CD4-positive, alpha-beta T cell treated with Interleukin-17A for 1 hour (primary cell): ENCODE data around the gene SYNE1.
A peak's percentile ranks its signal among the peaks of the same experiment; 100 is the strongest.

Experiments
- DNase-seq: peaks from one replicate; pipeline ENCODE4 v3.0.0-alpha.2; 2020

Gene SYNE1

DNA sequence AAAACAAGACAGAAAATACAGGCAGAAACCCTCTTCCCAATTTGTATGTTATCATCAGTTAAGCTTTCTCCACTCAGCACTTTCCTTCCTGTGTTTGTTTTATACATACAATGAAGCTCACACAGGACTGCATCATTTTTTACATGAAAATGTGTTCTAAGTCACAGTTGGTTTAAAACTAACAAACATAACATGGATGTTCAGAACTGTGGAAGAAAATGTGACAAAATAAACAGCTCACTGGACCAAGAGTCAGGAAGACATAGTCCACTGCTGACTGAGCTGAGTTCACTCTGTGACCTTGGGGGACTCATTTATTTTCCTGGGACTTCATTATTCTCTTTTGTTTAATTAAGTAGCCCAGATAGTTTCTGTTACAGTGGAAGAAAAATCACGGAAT is 331.5 kb downstream of the SYNE1 start:
- no peak for DNase-seq

DNA sequence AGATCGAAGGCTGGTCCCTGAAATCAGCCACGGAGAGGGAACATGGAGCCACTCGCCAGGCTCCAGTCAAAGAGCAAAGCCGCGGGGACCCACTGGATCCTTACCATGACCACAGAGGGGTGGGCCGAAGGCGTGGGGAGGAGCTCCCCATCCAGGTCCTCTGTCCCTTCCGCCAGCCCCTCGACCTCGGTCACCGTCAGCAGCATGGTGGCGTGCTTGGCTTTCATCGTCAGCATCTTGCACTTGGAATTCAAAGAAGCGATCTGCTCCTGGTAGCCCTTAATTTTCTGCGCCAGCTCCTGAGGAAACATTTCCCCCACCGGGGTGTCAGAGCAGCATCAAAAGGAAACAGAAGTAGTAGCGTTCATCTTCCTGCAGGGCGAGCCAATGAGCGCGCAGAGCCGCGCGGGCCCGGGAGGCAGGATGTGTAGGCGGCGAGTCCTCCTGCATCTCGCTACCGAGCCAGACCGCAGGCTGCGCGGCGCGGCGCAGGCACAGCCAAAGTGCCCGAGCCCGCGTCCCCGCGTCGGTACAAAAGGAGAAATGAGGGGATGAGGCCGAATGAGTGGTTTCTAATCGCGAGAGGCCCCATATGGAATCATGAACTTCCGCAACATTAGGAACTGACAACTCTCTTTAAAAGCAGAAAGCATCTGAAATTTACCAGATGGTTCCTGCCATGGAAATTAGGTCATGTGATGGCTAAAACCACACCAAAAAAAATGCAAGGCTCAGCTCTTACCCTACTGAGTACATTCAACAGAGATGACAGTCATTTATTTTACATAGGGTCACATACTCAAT is 335.2 kb downstream of the SYNE1 start:
- DNase-seq = peak; percentile 86

DNA sequence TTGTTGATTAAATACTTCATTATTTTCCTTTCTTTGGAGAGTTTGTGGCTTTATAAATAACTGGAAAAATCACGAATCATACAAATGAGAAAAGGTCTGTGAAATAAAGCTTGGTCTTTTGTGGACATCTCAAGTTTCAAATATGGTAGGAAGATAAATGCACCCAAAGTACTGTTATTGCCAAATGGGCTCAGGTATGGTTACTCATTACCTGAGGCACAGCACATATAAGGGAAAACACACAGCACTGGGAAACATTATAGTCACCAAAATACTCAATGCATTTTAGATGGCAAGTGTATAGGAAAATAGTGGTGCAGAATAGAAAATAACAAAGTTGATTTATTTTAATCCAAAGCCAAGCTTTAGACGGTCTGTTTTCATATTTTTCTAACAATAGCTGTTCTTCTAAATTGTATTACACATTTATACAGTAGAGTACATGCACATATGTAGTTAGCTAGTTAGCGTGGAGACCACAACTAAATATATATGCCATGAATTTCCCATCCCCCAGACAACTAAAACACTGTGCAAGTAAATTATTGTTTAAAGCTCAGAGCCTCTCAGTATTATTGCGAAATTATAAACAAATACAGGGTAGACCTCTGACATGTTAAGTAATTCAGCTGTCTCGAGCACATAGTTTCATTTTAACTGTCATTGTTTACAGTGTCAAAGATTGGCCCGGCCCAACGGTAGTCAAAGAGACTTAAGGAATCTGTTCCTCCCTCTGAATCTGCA is 336.0 kb downstream of the SYNE1 start:
- DNase-seq = no peak

DNA sequence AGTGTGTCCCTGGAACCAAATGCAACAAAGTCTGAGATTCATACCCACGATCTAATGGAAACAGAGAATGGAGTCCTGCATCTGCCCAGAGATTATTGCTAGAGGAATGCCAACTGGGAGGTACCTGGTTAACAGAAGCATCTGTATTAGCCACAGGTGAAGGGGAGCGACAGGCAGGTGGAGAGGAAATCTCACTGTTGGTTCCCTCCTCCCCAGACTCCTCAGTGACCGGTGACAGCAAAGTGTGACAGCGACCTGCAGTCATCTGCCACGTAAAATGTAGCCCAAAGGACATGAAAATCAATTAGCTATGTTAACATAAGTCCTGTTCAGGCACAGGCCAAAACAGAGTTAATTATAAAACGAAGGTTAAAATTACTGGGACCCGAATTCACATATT is 336.6 kb downstream of the SYNE1 start:
- no peak for DNase-seq

DNA sequence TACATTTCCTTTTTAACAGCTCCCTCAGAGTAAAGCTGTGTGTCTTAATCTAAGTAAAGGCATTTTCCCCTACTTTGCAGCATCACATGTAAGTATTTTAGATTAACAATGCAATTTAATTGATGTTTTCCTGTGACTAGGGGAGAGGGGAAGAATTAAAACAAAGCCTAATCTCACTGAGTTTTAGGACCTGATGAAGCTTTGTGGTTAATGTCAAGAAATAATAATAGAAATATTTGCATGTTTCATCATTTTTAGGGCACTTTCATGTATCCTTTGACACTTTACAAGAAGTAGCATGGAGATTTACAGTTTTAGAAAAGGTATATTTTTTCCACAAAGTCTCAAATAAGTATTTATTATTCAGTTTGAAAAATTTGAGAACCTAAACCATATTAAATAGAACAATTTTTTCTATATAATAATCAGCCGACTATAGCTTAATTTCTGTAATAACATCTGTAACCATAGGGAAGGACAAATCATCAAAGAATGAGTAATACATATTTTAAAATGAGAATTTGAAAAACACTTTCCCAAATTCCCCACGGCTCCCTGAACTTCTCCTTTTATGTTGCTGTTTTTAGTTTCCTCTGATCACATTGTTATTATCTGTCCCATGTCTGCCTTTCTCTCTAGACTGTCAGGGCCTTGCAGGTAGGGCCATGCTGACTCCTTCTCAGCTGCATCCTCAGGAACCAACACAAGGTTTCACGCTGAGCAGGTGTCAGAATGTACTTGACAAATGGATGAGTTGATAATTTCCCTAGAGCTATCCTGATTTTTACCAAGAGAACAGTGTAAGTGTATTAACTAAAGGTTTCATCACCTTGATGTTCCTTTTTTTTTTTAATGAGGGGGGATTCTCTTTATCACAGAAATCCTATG is 338.1 kb downstream of the SYNE1 start:
- no peak for DNase-seq

DNA sequence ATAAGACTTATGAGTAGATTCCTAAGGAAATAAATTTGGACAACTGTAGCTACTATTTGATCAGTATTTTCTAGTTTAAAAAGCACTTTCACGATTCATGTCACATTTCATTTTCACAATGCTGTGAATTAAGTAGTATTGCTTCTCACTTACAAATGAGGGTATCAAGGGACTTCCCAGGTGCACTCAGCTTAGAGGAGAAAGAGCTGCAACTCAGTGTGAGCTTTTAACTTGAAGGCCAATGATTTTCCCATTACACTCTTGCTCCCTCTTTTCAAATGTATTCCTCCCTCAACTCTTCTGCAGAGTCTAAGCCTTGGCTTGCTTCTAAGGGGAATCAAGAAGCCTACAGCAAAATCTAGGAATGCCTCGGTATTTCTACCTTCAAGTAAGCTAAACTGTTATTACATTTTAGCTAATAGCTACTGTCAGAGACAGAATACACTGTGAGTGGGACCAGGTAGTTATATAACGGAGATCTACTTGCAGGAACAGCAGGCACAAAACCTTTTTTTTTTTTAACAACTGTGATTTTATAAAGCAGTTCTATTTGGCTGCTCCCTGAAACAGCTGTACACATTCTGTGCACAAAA is 339.0 kb downstream of the SYNE1 start:
- no peak for DNase-seq

DNA sequence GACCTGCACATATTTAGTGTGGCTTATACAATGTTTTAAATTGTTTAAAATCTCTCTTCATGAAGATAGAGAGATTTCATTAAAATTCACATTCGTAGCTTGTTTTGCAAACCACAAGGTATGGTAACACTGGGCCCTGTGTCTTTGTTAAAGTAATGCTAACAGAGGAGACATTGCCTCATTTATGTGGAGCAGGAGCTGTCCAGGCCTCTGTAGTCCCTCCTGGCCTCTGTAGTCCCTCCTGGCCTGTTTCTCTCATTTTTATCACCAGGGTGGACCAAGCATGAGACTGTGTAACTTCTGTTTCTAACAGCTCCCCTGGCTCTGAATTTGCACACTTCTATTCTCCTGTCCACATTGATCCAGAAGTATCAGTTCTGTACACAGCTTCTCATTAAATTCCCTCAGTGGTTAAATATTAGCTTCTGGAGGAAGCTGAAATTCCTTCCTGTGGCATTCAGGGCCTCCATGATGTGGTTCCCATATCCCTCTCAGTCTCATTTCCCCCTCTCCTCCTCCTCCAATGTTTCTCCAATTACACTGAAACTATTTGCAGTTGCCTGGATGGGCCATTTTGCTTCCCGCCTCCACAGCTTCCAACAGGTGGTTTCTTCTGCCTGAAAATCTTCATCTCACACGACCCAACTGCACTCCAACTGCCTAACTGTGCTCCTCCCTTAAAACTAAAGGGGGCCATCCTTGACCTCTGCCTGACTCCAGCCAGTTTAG is 340.4 kb downstream of the SYNE1 start:
- DNase-seq = no peak

DNA sequence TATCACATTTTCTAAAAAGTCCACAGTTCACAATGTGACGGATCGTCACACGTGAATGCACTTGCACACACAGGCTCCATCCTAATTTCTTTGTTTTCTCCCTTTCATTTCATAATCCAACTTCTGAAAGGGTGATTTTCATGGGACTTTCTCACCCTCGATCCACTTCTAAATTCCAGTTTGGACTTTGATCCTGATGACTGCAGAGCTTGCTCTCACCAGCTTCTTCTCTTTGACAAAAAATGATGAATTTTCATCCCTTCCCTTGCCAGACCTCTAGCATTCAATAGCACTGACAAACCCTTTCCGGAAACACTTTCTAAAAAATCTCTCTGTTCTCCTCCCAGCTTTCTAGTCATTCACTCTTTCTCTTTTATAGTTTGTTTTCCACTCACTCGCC is 341.2 kb downstream of the SYNE1 start:
- no peak for DNase-seq

DNA sequence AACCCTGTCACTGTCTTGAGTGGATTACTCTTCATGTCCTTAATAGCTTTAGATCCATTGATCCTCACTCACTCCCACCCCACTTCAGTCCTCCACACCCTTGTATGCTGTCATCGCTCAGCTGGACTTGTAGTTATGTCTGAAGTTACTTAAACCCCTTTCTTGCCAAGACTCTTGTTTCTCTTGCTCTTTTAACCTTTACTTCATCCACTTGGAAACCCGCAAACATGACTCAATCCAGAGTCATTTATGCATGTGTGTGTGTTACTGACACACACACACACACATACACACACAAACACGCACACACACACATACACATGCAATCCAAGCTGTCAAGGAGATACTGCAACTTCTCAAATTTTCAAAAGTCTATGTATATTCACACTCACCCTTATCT is 341.8 kb downstream of the SYNE1 start:
- no peak for DNase-seq

DNA sequence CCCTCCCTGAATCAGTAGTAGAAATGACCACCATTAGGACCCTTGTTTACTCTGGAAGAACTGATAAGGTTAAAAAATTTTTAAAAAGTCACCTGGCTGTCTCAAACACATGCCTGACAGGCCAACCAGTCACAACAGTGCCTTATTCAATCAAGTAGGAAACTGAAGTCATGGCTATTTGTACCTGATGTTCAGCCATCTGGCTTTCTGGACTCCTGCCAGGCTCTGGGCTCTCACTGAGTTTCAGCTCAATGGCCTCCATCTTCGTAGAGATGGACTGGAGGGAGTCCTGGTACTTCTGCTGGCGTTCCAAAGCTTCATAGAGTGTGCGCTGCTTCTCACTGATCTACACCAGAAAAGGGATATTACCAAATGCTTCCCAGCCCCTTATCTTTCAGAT is 343.8 kb downstream of the SYNE1 start:
- no peak for DNase-seq

DNA sequence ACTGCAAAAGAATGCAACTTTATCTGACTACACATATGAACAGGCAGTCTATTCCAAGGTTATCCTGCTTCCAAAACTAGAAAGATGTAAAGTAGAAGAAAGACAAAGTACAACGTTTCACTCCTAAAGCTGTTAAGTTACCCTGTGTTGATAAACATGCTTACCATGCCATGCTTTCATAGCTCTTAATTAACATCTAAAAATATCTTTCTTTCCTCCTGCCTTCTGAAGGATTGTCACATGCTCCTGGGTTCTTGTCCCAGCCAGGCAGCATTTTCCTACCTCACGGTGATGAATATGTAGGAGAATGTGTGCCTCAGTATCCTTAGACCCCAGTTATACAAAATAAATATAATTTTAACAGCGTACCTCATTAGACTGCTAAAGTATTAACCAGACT is 344.6 kb downstream of the SYNE1 start:
- DNase-seq = no peak

DNA sequence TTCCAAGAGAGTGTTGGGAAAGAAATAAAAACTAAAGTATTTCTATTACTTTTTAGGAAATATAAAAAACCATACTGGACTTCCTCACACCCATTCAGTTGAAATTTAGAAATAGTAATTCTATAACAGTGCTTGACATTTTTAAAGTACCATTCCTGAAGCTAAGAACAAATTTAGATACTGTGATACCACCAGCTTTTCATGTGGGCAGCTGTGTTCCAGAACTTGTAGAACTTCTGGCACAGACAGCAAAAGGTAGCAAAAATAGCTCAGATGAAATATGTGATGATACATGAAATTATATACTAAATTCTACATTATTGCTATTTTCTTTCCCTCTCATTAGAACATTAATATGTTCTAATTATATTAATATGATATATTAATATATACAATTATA is 346.5 kb downstream of the SYNE1 start:
- no peak for DNase-seq

DNA sequence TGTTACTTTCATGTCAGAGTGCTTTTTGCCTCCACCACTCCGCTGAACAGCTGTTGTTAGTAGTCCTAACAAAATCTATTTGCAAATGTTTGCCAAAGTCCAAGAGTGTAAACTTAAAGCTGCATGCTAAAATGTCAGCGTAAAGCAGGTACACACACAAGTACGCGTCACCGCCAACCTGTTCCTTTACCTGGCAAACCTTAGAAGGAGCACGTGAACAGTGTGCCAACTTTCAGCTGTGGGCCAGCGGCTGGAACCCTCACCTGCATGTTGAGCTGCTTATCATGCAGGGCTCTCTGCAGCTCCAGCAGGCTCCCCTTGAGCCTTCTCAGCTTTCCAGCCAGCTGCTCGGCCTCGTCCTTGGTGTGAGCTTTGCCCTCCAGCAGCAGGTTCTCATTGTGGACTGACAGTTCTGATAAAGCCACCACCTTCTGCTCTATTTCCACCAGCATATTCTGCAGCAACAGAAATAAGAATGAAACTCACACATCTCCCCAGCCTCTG is 359.3 kb downstream of the SYNE1 start:
- DNase-seq = no peak

DNA sequence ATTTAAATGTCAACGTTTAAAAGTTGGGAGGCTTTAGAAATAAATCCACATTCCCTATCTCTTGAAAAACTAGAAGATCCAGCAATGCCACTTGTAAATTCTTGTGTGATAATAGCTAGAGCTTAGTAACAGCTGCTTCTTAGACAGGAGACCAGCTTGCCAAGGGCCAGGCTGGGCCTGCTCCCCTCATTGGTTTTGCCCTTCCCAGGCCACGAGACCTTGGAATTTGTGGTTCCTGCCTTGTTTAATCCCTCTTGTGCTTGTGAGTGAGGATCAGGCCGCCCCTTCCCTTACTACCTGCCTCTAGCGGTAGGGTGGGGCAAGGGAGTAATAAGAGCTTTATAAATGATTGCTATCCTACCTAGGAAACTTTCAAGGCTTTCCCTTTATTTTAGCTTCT is 363.5 kb downstream of the SYNE1 start:
- no peak for DNase-seq

DNA sequence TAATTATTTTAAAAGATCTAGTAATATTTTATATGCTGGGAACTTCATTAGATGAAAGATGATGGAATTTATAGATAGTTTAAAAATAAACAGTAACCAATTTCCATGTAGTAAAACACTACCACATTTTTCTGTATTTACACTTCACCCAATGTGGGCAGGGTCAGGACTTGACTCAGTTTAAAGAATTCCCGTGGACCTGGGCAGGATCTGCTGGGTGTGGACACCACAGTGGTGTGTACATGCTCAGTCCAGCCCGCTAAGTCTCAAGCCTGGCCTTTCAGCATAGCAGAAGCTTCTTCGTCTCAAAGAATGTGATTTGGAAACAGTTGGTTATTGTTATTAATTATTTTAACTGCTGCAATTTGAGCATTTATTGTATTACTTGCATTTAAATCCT is 364.2 kb downstream of the SYNE1 start:
- no peak for DNase-seq

DNA sequence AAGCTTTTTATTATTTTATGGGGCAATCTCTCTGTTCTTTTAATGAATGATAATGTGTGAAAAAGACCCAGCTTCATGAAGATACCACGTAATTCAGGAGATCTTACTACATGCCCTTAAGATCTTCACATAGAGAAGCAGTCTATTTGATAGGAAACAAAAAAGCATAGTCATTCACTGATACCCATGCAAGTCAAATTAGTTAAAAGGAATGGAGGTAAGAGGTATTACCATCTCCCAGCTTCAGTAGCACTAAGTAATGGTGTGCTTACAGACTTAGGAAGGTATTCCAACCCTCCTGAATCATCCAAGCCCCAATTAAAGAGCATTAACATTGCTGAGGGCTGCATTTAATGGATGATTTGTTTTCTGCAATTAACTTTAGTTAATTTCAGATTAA is 364.7 kb downstream of the SYNE1 start:
- no peak for DNase-seq

DNA sequence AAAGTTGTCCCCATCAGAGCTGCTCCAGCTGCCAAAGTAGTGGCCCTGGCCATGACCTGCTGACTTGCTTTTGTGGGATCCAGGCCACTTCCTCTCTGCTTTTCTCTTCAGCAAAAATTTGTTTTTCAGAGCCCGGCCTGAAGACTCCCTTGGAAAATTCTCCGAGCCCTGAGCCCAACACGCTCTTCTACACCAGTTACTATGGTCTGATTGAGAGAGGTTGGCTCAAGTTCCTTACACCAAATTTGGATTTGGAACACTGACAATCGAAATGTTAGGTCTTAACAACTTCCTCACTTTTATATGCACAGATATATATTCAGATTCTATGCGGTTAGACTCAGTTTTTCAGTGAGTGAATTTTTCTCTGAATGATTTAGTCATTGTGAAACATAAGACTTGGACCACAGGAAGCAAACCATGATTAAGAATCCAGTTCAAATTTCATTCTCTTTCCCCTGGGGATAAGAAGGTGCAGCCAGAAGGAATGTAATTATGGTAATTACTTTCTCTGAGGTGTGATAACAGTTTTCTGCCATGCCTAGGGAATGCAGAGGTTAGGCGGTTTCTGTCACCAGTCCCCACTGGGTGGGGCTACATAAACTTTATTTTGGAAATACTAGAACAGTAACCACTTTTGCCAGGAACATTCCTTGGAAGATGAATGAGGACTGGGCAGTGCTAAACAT is 365.2 kb downstream of the SYNE1 start:
- no peak for DNase-seq

DNA sequence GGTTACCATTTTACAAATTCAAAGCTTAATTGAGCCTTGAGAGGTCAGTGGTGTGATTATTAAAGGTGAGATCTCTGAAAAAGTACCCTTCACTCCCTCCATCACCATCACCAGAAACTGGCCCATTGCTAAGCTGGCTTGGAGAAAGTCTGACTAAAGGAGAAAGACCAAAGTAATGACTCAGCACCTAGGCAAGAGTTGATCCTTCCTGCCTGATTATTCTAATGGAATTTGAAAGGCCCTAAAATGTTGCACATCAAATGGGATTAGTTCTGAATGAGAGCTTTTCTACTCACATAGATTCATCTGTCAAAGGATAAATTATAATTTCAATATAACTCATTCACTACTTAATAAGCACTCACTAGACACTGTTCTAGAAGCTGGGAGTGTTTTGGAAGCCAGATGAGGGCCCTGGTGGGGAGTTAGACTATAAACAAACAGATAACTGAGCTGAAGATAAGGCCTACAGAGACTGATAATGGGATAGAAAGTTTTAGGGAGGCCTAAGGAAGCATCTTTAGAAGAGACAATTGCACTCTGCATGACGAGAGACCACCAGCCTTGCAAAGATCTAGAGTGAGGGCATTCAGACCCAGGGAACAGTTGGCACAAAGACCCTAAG is 366.7 kb downstream of the SYNE1 start:
- DNase-seq = no peak

DNA sequence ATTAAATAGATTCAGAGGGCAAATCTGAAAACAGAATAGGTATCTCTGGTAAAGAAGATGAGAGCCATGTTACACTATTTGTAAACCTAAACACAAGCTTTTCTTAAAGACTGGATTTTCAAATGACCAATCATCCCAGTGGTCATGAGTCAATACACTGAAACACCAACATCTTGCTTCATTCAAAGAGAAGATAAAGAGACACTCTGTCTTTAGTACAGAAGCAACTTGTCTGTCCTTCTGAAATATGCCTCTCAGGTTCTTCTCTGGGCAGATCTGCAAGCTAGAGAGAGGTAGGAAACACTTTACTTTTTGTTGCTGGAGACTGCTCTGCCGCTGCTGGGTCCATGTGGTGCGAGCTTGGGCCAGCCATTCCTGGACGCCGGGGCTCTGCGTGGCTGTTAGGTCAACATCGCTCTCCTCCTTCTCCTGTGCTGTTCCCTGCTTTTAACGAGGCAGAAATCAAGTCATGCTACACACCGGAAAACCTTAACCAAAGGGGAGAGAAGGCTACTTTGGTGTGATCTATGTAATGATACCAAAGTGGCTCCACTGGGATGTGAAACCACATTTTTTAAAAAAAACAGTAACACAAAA is 368.2 kb downstream of the SYNE1 start:
- no peak for DNase-seq

DNA sequence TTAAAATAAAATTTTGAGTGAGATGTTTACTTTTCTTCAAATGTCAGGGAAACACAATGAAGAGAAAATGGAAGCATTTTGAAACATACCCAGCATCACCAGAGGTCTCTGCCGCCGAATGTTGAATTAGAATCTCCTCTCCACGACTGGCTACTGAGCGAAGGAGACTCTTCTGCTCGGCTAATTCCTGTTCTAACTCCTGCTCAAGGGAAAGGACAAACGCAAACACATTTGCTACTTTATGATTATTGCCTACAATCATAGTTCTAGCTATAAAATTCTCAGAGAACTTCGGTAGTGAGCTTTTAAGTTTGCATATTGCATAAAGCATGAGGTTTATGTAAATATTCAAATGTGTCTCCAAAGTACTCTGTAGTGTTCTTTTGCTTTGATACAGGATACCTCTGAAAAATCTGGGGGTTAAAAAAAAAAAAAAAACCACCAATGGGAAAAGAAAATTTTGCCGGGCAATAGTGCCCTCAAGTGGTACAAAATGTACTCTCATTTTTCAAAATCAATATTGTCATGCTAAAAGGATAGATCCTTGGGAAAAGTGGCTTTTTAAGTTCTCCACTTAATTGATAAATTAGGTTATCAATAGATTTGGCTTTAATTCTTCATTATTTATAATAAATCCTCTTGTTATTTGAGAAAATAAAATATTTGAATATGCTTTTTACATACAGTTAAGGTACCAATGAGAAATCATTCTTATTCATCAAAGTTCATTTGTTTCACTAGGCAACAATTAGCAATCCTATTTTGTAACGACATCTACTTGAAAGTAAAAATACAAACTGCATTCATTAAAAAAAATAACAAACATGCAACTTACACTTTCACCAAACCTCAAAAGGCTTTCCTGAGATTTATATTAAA is 369.0 kb downstream of the SYNE1 start:
- DNase-seq = peak; percentile 49
